ENCODE data around the gene PGA5.

DNA sequence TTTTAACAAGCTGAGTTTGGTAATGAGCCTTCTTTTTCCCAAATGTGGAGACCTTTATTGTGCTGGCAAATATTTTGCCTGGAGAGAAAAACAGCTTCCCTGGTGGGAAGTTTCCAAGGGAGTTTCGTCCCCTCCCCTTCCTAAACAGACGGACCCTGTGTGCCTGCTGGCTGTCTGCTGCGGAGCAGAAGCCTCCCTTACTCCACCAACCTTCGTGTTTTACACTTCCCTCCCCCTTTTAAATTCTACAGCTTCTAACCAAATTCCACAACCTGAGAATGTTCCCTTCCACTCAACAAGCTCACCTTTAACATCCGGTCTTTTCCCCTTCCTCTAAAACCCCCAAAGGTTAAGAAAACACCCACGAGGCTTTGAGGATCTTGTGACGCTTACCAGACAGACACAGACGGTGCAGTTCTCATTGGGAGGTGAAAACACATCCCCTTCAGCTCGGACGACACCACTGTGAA is 37.1 kb downstream of the PGA5 start:
- TF ChIP-seq POLR2A (IDR thresholded peaks at IDR 0.05): no peak
- TF ChIP-seq, protein P1, sequence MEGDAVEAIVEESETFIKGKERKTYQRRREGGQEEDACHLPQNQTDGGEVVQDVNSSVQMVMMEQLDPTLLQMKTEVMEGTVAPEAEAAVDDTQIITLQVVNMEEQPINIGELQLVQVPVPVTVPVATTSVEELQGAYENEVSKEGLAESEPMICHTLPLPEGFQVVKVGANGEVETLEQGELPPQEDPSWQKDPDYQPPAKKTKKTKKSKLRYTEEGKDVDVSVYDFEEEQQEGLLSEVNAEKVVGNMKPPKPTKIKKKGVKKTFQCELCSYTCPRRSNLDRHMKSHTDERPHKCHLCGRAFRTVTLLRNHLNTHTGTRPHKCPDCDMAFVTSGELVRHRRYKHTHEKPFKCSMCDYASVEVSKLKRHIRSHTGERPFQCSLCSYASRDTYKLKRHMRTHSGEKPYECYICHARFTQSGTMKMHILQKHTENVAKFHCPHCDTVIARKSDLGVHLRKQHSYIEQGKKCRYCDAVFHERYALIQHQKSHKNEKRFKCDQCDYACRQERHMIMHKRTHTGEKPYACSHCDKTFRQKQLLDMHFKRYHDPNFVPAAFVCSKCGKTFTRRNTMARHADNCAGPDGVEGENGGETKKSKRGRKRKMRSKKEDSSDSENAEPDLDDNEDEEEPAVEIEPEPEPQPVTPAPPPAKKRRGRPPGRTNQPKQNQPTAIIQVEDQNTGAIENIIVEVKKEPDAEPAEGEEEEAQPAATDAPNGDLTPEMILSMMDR (IDR thresholded peaks at IDR 0.05): no peak

Measured in uterus (tissue), 2 donors.